A549 (cell line): Measurements from ENCODE around the gene SLC37A1. TPM values are rescaled to one million over a fixed set of nuclear protein-coding genes. Genes with fewer than 3 reads are reported as not detected.
"Not testable (repeated sequence)": the region's sequence is repeated elsewhere in the genome, so short reads cannot be mapped to it uniquely, and the experiment has no call there.

Experiments used
- ATAC-seq, 2 experiments: fragments of 200-7000 bp in 1 of 2; fragments of >200 bp in 1 of 2; cut with Nextera tagmentation in 1 of 2; cut with Tn5 transposase in 1 of 2; 3 replicates each; pipeline versions ENCODE4 v1.8.0 to v1.9.1; 2018 to 2020; ENCODE audit warnings: mild to moderate bottlenecking in 1 of 2, moderate library complexity in 1 of 2
- CTCF ChIA-PET: fragments of 300-600 bp; sonication (Branson Sonifier 250); formaldehyde crosslinking; extraction: SDS; loops from one replicate; lab custom pipeline; 2021; ENCODE audit warnings: antibody characterized with exemption, inconsistent platforms; lab: Yijun Ruan, JAX
- POLR2A ChIA-PET: fragments of 350-600 bp; formaldehyde crosslinking; extraction: SDS; loops from one replicate; lab custom pipeline; 2021; ENCODE audit warnings: antibody characterized with exemption, inconsistent platforms; lab: Yijun Ruan, JAX
- DNase-seq, 2 experiments: peaks; one replicate each; pipeline versions ENCODE4 v3.0.0 to v3.0.0-alpha.2; 2011 to 2016; ENCODE audit warnings: low read depth in 1 of 2, low spot score in 1 of 2
- FAIRE-seq: peaks from 2 replicates; lab custom pipeline; 2011; peaks lifted over from hg19 to GRCh38; lab: Jason Lieb, UNC
- H3K27ac ChIP-seq, 2 experiments: fragments of >200 bp; sonication (Bioruptor Twin); formaldehyde crosslinking; 3 replicates each; pipeline ENCODE4 v1.5.1; 2016 to 2017
- H3K4me1 ChIP-seq: fragments of >200 bp; sonication (Bioruptor Twin); formaldehyde crosslinking; 3 replicates; pipeline ENCODE4 v1.6.1; 2016
- H3K4me2 ChIP-seq: fragments of >200 bp; sonication (Bioruptor Twin); formaldehyde crosslinking; 3 replicates; pipeline ENCODE4 v1.6.1; 2016
- H3K4me3 ChIP-seq: fragments of >200 bp; sonication (Bioruptor Twin); formaldehyde crosslinking; 3 replicates; pipeline ENCODE4 v1.5.1; 2016
- H3K9me3 ChIP-seq: fragments of >200 bp; sonication (Bioruptor Twin); formaldehyde crosslinking; 3 replicates; pipeline ENCODE4 v1.6.1; 2016
- CHD2 ChIP-seq: fragments of 150-350 bp; IDR thresholded peaks from 2 replicates; pipeline ENCODE4 v1.6.1; 2014; ENCODE audit warnings: low read length; ENCODE audit not compliant: partially characterized antibody
- CHD4 ChIP-seq: fragments of 200-600 bp; sonication (generic); IDR thresholded peaks from 2 replicates; pipeline ENCODE4 v1.6.1; 2016; ENCODE audit warnings: antibody characterized with exemption, mild to moderate bottlenecking, borderline replicate concordance
- FOSL2 ChIP-seq, 2 experiments: fragments of 450-650 bp in 1 of 2; fragments of >200 bp in 1 of 2; sonication (Bioruptor Twin) in 1 of 2; formaldehyde crosslinking; IDR thresholded peaks; 2 replicates each; pipeline versions ENCODE4 v1.5.0 to v1.6.1; 2016 to 2020; ENCODE audit warnings: mild to moderate bottlenecking in 1 of 2, moderate library complexity in 1 of 2
- JUNB ChIP-seq: fragments of >200 bp; sonication (Bioruptor Twin); formaldehyde crosslinking; IDR thresholded peaks from 2 replicates; pipeline ENCODE4 v1.6.1; 2016
- NPAS2 ChIP-seq: fragments of 250-450 bp; sonication (Bioruptor Pico); IDR thresholded peaks from 2 replicates; pipeline ENCODE4 v1.8.0; 2022; ENCODE audit warnings: mild to moderate bottlenecking, moderate library complexity, borderline replicate concordance
- RFX5 ChIP-seq: fragments of 450-650 bp; IDR thresholded peaks from 2 replicates; pipeline ENCODE4 v1.7.1; 2014; ENCODE audit warnings: antibody characterized with exemption, mild to moderate bottlenecking, moderate library complexity
- ZSCAN20 ChIP-seq: fragments of 250-450 bp; sonication (Bioruptor Pico); IDR thresholded peaks from 2 replicates; pipeline ENCODE4 v1.8.0; 2022; ENCODE audit warnings: mild to moderate bottlenecking, moderate library complexity
- WGBS: methylation state at CpG from one replicate; pipeline ENCODE4 v1.1.6; 2017; ENCODE audit errors: missing lambda C conversion rate; 5-methylcytosine and 5-hydroxymethylcytosine counted together
- polyA plus RNA-seq, 4 experiments: library from polyadenylated mRNA; depleted of rRNA in 3 of 4; stranded (reverse); fragments of >200 nt; fragmentation: RNase III in 1 of 4; extraction: RNeasy Plus Mini Kit Qiagen cat#74134 plus additional on column Dnase treatment in 1 of 4; gene quantifications; 2 replicates in 3 of 4; 3 replicates in 1 of 4; pipeline ENCODE4 v1.2.3, GENCODE V29; 2011 to 2017
- TF ChIP-seq, protein P1 (sequence below): fragments of >200 bp; sonication (Bioruptor Twin); formaldehyde crosslinking; IDR thresholded peaks from 3 replicates; pipeline ENCODE4 v1.5.1; 2016
- TF ChIP-seq, protein P2 (sequence below): fragments of >200 bp; sonication (Bioruptor Twin); formaldehyde crosslinking; IDR thresholded peaks from 3 replicates; pipeline ENCODE4 v1.6.1; 2016
- TF ChIP-seq, protein P3 (sequence below): fragments of 250-450 bp; sonication (Bioruptor Pico); IDR thresholded peaks from 2 replicates; pipeline ENCODE4 v1.5.0; 2020; ENCODE audit warnings: low read depth, mild to moderate bottlenecking, moderate library complexity

SLC37A1 gene
- polyA plus RNA-seq, 2 of the 4 experiments (the other 2 are of a cell fraction) = 1.9 to 2.1 TPM

DNA sequence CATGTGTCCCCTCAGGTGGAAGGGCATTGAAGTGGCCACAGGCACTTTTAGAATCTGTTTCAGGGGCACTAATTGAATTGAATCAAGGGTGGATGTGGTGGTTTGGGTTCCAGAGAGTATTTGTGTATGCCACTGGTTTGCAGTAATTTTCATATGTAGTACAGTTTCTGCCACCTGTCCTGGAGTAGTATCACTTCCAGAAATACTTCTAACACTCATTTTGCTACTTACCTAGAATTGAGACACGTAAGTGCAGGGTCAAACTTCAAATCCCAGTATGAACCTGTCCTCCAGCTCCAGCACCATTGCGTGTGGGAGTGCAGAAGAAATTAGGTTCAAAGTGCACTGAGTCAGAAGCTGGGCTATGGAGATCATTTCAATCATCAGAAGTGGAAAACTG lies 44.4 kb upstream of the SLC37A1 start:
- Histone ChIP-seq H3K4me3 (no peak overlapping the region), H3K4me2 (no peak overlapping the region), H3K27ac (no peak overlapping the region), H3K4me1 (peaks cover 8% of the 10 kb centered on the region), H3K9me3 (no peaks in the 10 kb centered on the region)
- FAIRE-seq (no peak), DNase-seq (no peak), ATAC-seq (no peak)
- TF ChIP-seq NPAS2 (CRISPR knock-in tag) (no peak), CHD2 (no peak)
- ChIA-PET CTCF (interaction anchor here (1.4 kb wide), 1 partner anchor 12 kb away, joined by 3 read pairs; no protein-coding TSS in a partner anchor), POLR2A (no interaction called here)
- WGBS = 45% methylated on average over 2 of the region's 2 CpGs

DNA sequence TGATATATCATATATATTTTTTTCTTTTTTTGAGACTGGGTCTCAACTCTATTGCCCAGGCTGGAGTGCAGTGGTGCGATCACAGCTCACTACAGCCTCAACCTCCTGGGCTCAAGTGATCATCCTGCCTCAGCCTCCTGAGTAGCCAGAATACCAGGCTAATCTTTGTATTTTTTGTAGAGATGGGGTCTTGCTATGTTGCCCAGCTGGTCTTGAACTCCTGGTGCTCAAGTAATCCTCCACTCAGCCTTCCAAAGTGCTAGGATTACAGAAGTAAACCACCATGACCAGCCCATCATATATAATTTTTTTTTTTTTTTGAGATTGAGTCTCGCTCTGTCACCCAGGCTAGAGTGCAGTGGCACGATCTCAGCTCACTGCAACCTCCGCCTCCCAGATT lies 43.9 kb upstream of the SLC37A1 start:
- ATAC-seq, FAIRE-seq, POLR2A ChIA-PET, H3K4me2 ChIP-seq, H3K9me3 ChIP-seq, H3K4me3 ChIP-seq, DNase-seq, H3K27ac ChIP-seq: not testable (repeated sequence)
- CTCF ChIA-PET = interaction anchor here (1.4 kb wide), 1 partner anchor 11 kb away, joined by 3 read pairs; no protein-coding TSS in a partner anchor
- peaks cover 13% of the 10 kb centered on the region for H3K4me1 ChIP-seq
- 93% methylated on average over 4 of the region's 4 CpGs for WGBS

DNA sequence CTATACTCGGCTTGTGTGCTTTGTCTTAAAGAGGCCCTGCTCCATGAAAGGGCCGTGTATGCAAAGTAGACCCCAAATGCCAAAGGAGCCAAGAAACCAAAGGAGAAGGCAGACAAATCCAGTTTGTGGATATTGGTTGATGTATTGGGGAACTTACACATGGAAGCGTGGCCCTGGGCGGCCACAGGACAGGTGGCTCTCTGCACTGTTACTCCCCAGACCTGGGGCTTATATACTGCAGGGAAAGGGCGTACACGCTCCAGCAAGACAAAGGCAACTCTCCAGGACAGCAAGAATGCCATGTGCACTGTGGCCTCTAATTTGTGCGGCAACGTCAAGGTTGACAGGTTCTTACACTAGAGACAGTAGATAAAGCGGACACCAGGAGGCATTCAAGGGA lies 42.4 kb upstream of the SLC37A1 start:
- Histone ChIP-seq H3K4me3 (no peak overlapping the region), H3K4me2 (no peak overlapping the region), H3K9me3 (no peaks in the 10 kb centered on the region), H3K4me1 (peaks cover 14% of the 10 kb centered on the region), H3K27ac (no peak overlapping the region)
- DNase-seq (no peak), ATAC-seq (no peak), FAIRE-seq (no peak)
- ChIA-PET CTCF (no interaction called here), POLR2A (no interaction called here)
- 87% methylated on average over 9 of the region's 9 CpGs for WGBS
- TF ChIP-seq RFX5 = no peak

DNA sequence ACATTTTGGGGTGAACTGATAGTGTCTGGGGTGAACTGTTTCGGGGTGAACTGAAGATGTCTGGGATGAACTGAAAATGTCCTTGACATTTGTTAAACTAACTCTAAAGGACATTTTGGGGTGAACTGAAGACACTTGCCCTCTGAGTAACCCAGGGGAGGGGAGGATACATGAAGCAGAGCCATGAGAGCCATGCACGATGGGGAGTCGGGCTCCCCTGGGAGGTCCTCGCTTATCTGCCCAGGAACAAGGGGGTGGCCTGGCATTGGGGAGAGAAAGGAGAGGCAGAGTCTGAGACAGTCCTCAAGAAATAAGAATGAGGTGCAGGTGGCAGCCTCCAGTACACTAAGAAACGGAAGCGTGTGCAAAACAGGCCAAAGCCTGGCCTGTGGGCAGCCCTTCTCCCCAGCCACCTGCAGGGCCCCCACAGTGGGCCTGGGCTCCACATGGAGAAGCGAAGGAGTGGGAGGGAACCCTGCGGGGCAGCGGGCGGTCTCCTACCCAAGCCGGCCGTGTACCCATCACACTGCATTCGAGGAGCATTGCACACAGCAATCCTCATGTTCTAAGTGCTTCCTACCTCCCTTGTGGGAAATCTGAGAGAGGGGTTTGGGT lies 41.8 kb upstream of the SLC37A1 start:
- CTCF ChIA-PET = no interaction called here
- H3K27ac ChIP-seq = no peak overlapping the region
- H3K9me3 ChIP-seq = no peaks in the 10 kb centered on the region
- TF ChIP-seq JUNB (no peak), FOSL2 (IDR thresholded peaks at IDR 0.05) (no peak), FOSL2 (CRISPR knock-in tag; IDR thresholded peaks at IDR 0.05) (no peak)
- TF ChIP-seq, all 56 proteins: peak for 0
- no peak overlapping the region for H3K4me3 ChIP-seq
- H3K4me1 ChIP-seq = peaks cover 14% of the 10 kb centered on the region
- POLR2A ChIA-PET = no interaction called here
- 79% methylated on average over 13 of the region's 13 CpGs for WGBS
- H3K4me2 ChIP-seq = no peak overlapping the region
- ATAC-seq = no peak
- no peak for DNase-seq
- FAIRE-seq = no peak

DNA sequence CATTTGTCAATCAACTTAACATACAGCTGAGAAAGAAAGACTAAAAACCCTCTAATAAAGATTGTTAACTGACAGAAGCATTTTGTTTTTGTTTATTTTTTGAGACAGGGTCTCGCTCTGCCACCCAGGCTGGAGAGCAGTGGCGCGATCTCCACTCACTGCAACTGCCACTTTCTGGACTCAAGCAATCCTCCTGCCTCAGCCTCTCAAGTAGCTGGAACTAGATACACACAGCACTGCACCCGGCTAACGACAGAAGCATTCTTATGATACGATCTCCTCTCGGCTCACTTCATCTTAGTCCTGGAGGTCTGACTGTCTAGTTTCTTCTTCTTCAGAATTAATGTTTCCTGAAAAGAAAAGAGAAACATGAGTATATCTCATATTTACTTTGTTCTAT lies 41.1 kb upstream of the SLC37A1 start:
- no peak overlapping the region for H3K4me2 ChIP-seq
- ChIA-PET CTCF (no interaction called here), POLR2A (no interaction called here)
- no peak overlapping the region for H3K4me3 ChIP-seq
- no peak overlapping the region for H3K27ac ChIP-seq
- H3K9me3 ChIP-seq = no peaks in the 10 kb centered on the region
- FAIRE-seq (no peak), DNase-seq (no peak), ATAC-seq (no peak)
- peaks cover 14% of the 10 kb centered on the region for H3K4me1 ChIP-seq
- WGBS = 91% methylated on average over 7 of the region's 7 CpGs
- TF ChIP-seq FOSL2 (IDR thresholded peaks at IDR 0.05) = no peak
- no peak for TF ChIP-seq FOSL2 (CRISPR knock-in tag; IDR thresholded peaks at IDR 0.05)
- TF ChIP-seq, protein P1, sequence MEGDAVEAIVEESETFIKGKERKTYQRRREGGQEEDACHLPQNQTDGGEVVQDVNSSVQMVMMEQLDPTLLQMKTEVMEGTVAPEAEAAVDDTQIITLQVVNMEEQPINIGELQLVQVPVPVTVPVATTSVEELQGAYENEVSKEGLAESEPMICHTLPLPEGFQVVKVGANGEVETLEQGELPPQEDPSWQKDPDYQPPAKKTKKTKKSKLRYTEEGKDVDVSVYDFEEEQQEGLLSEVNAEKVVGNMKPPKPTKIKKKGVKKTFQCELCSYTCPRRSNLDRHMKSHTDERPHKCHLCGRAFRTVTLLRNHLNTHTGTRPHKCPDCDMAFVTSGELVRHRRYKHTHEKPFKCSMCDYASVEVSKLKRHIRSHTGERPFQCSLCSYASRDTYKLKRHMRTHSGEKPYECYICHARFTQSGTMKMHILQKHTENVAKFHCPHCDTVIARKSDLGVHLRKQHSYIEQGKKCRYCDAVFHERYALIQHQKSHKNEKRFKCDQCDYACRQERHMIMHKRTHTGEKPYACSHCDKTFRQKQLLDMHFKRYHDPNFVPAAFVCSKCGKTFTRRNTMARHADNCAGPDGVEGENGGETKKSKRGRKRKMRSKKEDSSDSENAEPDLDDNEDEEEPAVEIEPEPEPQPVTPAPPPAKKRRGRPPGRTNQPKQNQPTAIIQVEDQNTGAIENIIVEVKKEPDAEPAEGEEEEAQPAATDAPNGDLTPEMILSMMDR = no peak
- TF ChIP-seq, protein P2, sequence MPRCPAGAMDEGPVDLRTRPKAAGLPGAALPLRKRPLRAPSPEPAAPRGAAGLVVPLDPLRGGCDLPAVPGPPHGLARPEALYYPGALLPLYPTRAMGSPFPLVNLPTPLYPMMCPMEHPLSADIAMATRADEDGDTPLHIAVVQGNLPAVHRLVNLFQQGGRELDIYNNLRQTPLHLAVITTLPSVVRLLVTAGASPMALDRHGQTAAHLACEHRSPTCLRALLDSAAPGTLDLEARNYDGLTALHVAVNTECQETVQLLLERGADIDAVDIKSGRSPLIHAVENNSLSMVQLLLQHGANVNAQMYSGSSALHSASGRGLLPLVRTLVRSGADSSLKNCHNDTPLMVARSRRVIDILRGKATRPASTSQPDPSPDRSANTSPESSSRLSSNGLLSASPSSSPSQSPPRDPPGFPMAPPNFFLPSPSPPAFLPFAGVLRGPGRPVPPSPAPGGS = no peak
- TF ChIP-seq, protein P3, sequence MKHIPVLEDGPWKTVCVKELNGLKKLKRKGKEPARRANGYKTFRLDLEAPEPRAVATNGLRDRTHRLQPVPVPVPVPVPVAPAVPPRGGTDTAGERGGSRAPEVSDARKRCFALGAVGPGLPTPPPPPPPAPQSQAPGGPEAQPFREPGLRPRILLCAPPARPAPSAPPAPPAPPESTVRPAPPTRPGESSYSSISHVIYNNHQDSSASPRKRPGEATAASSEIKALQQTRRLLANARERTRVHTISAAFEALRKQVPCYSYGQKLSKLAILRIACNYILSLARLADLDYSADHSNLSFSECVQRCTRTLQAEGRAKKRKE (CRISPR knock-in tag) = no peak
- no peak for TF ChIP-seq ZSCAN20
- TF ChIP-seq CHD4 = no peak
